GM08714 (cell line): ENCODE data around the gene ZNF541.

Source experiments
- H3K4me3 ChIP-seq: fragments of 200-500 bp; sonication (Bioruptor generic); 2 replicates; pipeline ENCODE4 v1.5.1; 2014; ENCODE audit warnings: mild to moderate bottlenecking, low read length, inconsistent platforms
- ZNF274 ChIP-seq: IDR thresholded peaks from 2 replicates; pipeline ENCODE4 v1.6.1; 2012; ENCODE audit warnings: mild to moderate bottlenecking, low read depth, low read length

ZNF541 gene

GRCh38 chr19:47573071-47574026, at the start of gene ZNF541:
Gene ZNF541, minus strand, starts transcription at chr19:47573148. Its CDS starts 17,292 bp downstream, at chr19:47555856.
- no peak within 1 kb of the TSS; the same call in 1 of the 2 replicates for H3K4me3 ChIP-seq
- no peak for TF ChIP-seq ZNF274

GRCh38 chr19:47619763-47620162, 46.8 kb upstream of the ZNF541 start:
- no peak for TF ChIP-seq ZNF274
- H3K4me3 ChIP-seq: no peak overlapping the region

- H3K4me3 ChIP-seq: no peak overlapping the region
- TF ChIP-seq ZNF274: no peak
Measured at GRCh38 chr19:47618771-47619170, 45.8 kb upstream of the ZNF541 start.

GRCh38 chr19:47615714-47616113, 42.8 kb upstream of the ZNF541 start:
- no peak for TF ChIP-seq ZNF274
- no peak overlapping the region for H3K4me3 ChIP-seq

GRCh38 chr19:47615230-47615629, 42.3 kb upstream of the ZNF541 start:
- H3K4me3 ChIP-seq: no peak overlapping the region
- no peak for TF ChIP-seq ZNF274

- TF ChIP-seq ZNF274: no peak
- H3K4me3 ChIP-seq: no peak overlapping the region
Measured at GRCh38 chr19:47614559-47614958, 41.6 kb upstream of the ZNF541 start.

- TF ChIP-seq ZNF274: no peak
- H3K4me3 ChIP-seq: no peak overlapping the region
Measured at GRCh38 chr19:47614021-47614295, 41.0 kb upstream of the ZNF541 start.

GRCh38 chr19:47613165-47614020, 40.4 kb upstream of the ZNF541 start:
- TF ChIP-seq ZNF274: no peak
- no peak overlapping the region for H3K4me3 ChIP-seq

GRCh38 chr19:47610902-47611301, 38.0 kb upstream of the ZNF541 start:
- TF ChIP-seq ZNF274: no peak
- peak overlapping the region; percentile 62; the same call in 1 of the 2 replicates for H3K4me3 ChIP-seq

GRCh38 chr19:47609906-47610894, 37.3 kb upstream of the ZNF541 start:
- no peak for TF ChIP-seq ZNF274
- peak overlapping the region; percentile 62 for H3K4me3 ChIP-seq

GRCh38 chr19:47608969-47609905, 36.3 kb upstream of the ZNF541 start, which contains the start of gene BICRA:
Gene BICRA, plus strand, starts transcription at chr19:47609134. Its CDS starts 64,441 bp downstream, at chr19:47673575.
- peak within 1 kb of the TSS; percentile 93 for H3K4me3 ChIP-seq
- no peak for TF ChIP-seq ZNF274

- TF ChIP-seq ZNF274: no peak
- peak overlapping the region; percentile 93 for H3K4me3 ChIP-seq
Measured at GRCh38 chr19:47608074-47608918, 35.3 kb upstream of the ZNF541 start.
